ENCODE data around the gene TSEN34.

DNA sequence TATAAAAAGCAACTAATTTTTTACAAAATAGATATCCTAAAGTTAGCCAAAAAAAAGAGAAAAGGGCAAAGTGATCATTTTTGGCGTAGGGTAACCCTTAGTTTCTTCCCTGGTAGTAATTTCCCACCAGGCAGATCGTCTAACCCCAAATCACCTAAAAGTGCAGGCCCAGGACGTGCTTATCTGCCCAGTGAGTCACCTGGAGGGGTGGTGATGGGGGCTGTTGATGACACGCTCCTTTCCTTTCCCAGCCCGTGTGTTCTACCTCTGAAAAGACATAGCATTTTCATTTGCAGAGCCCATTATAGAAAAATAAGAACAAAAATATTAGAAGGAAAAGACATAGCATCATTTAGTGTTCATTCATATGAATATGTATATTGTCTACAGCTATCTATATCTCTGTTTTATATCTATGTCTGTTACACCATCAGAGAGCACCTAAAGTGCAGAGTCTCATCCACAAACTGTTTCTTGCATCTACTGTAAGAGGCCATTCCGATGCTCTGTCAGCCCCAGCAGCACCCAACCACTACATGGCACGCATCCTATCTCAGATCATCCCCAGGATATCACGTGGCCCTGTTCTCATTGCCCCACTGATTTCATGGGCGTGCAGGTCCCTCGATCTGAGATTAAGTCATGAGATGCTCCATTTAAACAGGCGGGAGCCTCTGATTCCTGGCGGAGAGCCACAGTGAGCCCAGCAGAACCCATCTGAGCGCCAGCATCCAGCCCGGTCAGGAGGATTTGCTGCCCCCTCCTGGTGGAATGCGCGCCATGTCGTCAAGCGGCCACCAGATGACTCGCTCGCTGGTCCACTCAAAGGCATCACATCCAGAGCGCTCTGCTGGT lies 40.2 kb downstream of the TSEN34 start:
- TF ChIP-seq, protein P1, sequence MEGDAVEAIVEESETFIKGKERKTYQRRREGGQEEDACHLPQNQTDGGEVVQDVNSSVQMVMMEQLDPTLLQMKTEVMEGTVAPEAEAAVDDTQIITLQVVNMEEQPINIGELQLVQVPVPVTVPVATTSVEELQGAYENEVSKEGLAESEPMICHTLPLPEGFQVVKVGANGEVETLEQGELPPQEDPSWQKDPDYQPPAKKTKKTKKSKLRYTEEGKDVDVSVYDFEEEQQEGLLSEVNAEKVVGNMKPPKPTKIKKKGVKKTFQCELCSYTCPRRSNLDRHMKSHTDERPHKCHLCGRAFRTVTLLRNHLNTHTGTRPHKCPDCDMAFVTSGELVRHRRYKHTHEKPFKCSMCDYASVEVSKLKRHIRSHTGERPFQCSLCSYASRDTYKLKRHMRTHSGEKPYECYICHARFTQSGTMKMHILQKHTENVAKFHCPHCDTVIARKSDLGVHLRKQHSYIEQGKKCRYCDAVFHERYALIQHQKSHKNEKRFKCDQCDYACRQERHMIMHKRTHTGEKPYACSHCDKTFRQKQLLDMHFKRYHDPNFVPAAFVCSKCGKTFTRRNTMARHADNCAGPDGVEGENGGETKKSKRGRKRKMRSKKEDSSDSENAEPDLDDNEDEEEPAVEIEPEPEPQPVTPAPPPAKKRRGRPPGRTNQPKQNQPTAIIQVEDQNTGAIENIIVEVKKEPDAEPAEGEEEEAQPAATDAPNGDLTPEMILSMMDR (conservative IDR thresholded peaks at IDR 0.05; ENCODE audit: low read depth in 2 of 2) = peak; percentile 98 to 99
- peak; percentile 64 for TF ChIP-seq CREB1 (CRISPR knock-in tag; IDR thresholded peaks at IDR 0.05; ENCODE audit: low read depth)
- TF ChIP-seq EZH2phosphoT487 (IDR thresholded peaks at IDR 0.05; ENCODE audit: unreplicated experiment) = no peak
- TF ChIP-seq EZH2 (IDR thresholded peaks at IDR 0.05; ENCODE audit: low read depth, unreplicated experiment) = no peak
- no peak for TF ChIP-seq JUNB (IDR thresholded peaks at IDR 0.05; ENCODE audit: unreplicated experiment)
- TF ChIP-seq POLR2AphosphoS5 (IDR thresholded peaks at IDR 0.05; ENCODE audit: low read depth) = no peak
- TF ChIP-seq, protein P2, sequence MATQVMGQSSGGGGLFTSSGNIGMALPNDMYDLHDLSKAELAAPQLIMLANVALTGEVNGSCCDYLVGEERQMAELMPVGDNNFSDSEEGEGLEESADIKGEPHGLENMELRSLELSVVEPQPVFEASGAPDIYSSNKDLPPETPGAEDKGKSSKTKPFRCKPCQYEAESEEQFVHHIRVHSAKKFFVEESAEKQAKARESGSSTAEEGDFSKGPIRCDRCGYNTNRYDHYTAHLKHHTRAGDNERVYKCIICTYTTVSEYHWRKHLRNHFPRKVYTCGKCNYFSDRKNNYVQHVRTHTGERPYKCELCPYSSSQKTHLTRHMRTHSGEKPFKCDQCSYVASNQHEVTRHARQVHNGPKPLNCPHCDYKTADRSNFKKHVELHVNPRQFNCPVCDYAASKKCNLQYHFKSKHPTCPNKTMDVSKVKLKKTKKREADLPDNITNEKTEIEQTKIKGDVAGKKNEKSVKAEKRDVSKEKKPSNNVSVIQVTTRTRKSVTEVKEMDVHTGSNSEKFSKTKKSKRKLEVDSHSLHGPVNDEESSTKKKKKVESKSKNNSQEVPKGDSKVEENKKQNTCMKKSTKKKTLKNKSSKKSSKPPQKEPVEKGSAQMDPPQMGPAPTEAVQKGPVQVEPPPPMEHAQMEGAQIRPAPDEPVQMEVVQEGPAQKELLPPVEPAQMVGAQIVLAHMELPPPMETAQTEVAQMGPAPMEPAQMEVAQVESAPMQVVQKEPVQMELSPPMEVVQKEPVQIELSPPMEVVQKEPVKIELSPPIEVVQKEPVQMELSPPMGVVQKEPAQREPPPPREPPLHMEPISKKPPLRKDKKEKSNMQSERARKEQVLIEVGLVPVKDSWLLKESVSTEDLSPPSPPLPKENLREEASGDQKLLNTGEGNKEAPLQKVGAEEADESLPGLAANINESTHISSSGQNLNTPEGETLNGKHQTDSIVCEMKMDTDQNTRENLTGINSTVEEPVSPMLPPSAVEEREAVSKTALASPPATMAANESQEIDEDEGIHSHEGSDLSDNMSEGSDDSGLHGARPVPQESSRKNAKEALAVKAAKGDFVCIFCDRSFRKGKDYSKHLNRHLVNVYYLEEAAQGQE (IDR thresholded peaks at IDR 0.05; ENCODE audit: unreplicated experiment) = no peak
- TF ChIP-seq ZNF331 (CRISPR knock-in tag; IDR thresholded peaks at IDR 0.05; ENCODE audit: low read depth) = no peak
- TF ChIP-seq STAT1 (IDR thresholded peaks at IDR 0.05; ENCODE audit: unreplicated experiment) = no peak

Data from GM23338 (cell line).